Esophagus (tissue), 2 donors: ENCODE results near the gene FBXW12. TPM values are rescaled to one million over a fixed set of nuclear protein-coding genes. Genes with fewer than 3 reads are reported as not detected.

Experiments used
- H3K27ac ChIP-seq, 2 donors: one replicate each; pipeline ENCODE4 v1.5.1; 2013; ENCODE audit warnings: low read depth in 2 of 2, mild to moderate bottlenecking in 2 of 2, inconsistent platforms in 1 of 2, low read length in 1 of 2, moderate library complexity in 1 of 2
- H3K27me3 ChIP-seq, 2 donors: one replicate each; pipeline ENCODE4 v1.6.1; 2013; ENCODE audit warnings: low read length in 2 of 2, control low read depth in 1 of 2, mild to moderate bottlenecking in 1 of 2; ENCODE audit not compliant: insufficient read depth in 2 of 2, control insufficient read depth in 1 of 2
- H3K36me3 ChIP-seq, 2 donors: one replicate each; pipeline ENCODE4 v1.6.1; 2013; ENCODE audit warnings: low read length in 1 of 2; ENCODE audit not compliant: control insufficient read depth in 2 of 2, insufficient read depth in 2 of 2
- H3K4me1 ChIP-seq, 2 donors: one replicate each; pipeline ENCODE4 v1.6.1; 2013; ENCODE audit warnings: low read length in 1 of 2; ENCODE audit not compliant: control insufficient read depth in 2 of 2, insufficient read depth in 2 of 2
- H3K4me3 ChIP-seq, 2 donors: one replicate each; pipeline ENCODE4 v1.5.1; 2013; ENCODE audit warnings: low read length in 2 of 2, mild to moderate bottlenecking in 2 of 2, low read depth in 1 of 2, moderate library complexity in 1 of 2
- H3K9me3 ChIP-seq, 2 donors: one replicate each; pipeline ENCODE4 v1.6.1; 2013; ENCODE audit warnings: mild to moderate bottlenecking in 2 of 2, low read depth in 1 of 2, low read length in 1 of 2, moderate library complexity in 1 of 2; ENCODE audit not compliant: control insufficient read depth in 2 of 2, insufficient read depth in 1 of 2
- WGBS, 2 donors: extraction: QIAGEN DNeasy Blood & Tissue Kit; methylation state at CpG; one replicate each; pipeline ENCODE4 v1.1.7; 2013; 5-methylcytosine and 5-hydroxymethylcytosine counted together
- polyA plus RNA-seq, 2 donors: library from polyadenylated mRNA; stranded (reverse); fragments of 200-250 nt; gene quantifications; one replicate each; pipeline ENCODE4 v1.2.3, GENCODE V29; 2013
- donor health status: healthy with polysubstance abuse.
- donor health status: Bipolar disorder and iron deficiency.

FBXW12 gene
- polyA plus RNA-seq, 2 donors = 0.08 TPM; not detected in 1

DNA sequence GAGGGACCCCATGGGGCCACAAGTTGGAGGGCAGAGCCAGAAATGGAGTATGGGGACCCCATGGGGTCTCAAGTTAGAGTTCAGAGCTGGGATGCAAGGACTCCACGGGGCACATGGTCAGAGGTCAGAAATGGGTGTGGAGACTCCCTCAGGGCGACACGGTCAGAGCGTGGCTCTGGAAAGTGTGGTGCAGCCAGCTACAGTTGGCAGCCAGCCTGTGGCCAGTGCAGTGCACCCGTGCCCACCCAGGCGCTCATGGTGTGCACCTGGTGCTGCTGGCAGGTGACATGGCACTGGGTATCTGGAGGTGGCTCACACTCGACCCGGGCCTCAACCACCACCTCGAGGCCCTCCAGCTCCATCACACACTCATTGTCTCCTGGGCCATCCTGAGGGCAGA is 46.6 kb downstream of the FBXW12 start:
- H3K36me3 ChIP-seq = peaks cover 11 to 82% of the 10 kb centered on the region in 2 donors
- no peak overlapping the region for H3K27ac ChIP-seq
- WGBS, 2 donors = 75 to 83% methylated on average over 9 of the region's 9 CpGs
- H3K9me3 ChIP-seq = peaks cover 0 to 2% of the 10 kb centered on the region in 2 donors
- H3K4me1 ChIP-seq = peaks cover 5 to 29% of the 10 kb centered on the region in 2 donors
- no peak overlapping the region for H3K4me3 ChIP-seq
- H3K27me3 ChIP-seq = no peaks in the 10 kb centered on the region

DNA sequence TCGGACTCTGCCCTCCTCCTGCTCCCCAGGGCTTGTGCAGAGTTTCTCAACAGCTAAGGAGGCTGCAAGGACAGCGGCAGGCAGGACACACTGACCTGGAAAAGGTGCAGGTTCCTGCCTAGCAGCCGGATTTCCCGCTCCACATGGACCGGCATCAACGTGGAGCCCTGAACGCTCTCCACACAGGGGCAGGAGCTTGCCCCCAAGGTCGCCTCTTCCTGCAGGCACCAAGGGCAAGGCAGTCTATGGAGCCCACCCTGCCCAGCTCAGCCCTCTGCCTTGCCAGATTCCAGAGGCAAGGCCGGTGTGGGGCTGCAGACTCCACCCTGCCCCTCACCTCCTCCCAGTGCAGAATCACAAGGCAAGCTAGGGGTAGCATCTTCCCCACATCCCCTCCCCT is 47.1 kb downstream of the FBXW12 start:
- H3K9me3 ChIP-seq = peaks cover 0 to 2% of the 10 kb centered on the region in 2 donors
- H3K4me3 ChIP-seq = no peak overlapping the region
- 85 to 88% methylated on average over 9 of the region's 9 CpGs for WGBS, 2 donors
- peaks cover 11 to 82% of the 10 kb centered on the region in 2 donors for H3K36me3 ChIP-seq
- H3K27me3 ChIP-seq = no peaks in the 10 kb centered on the region
- no peak overlapping the region for H3K27ac ChIP-seq
- H3K4me1 ChIP-seq = peaks cover 4 to 30% of the 10 kb centered on the region in 2 donors

DNA sequence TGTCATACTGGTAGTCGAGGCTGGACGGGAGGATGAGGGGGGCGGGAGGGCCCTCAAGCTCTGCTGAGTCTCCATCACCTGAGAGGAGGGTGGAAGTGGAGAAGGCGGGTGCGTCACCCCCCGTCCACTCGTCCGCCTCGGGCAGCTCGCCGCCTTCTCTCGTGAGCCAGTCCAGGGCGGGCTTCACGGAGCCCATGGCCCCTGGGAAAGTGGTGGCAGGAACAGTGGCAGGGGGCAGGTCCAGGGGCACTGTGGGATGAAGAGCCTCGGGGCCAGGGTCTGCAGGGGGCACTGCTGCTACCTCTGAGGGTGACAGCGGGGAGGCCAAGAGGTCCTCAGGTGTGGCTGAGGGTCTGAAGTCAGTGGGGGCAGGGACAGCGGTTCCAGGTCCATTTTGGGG is 47.6 kb downstream of the FBXW12 start:
- Histone ChIP-seq H3K4me3 (no peak overlapping the region), H3K27ac (no peak overlapping the region), H3K4me1 (peaks cover 6 to 28% of the 10 kb centered on the region in 2 donors), H3K27me3 (no peaks in the 10 kb centered on the region), H3K9me3 (peaks cover 0 to 2% of the 10 kb centered on the region in 2 donors), H3K36me3 (peaks cover 11 to 81% of the 10 kb centered on the region in 2 donors)
- WGBS, 2 donors = 87 to 91% methylated on average over 17 of the region's 17 CpGs

DNA sequence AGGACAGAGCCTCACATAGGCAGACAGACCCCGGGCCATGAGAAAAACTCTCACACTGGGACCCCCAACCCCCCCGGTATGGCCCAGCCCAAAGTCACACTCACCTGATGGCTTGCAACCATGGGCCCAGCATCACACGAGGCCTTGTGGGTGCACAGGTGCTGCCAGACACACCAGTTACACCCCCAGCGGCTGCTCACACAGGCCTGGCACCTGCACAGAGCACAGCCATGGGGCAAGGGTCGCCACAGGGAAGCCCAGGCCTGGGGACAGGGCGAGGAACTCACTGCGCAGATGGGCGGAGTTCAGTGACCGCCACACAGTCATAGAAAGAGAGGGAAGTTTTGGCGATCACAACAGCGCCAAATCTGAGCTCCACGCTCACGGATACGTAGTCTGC is 48.5 kb downstream of the FBXW12 start:
- Histone ChIP-seq H3K4me1 (peaks cover 11 to 36% of the 10 kb centered on the region in 2 donors), H3K4me3 (no peak overlapping the region), H3K9me3 (peaks cover 0 to 2% of the 10 kb centered on the region in 2 donors), H3K27me3 (no peaks in the 10 kb centered on the region), H3K36me3 (peaks cover 9 to 73% of the 10 kb centered on the region in 2 donors), H3K27ac (no peak overlapping the region)
- 84 to 87% methylated on average over 14 of the region's 14 CpGs for WGBS, 2 donors

DNA sequence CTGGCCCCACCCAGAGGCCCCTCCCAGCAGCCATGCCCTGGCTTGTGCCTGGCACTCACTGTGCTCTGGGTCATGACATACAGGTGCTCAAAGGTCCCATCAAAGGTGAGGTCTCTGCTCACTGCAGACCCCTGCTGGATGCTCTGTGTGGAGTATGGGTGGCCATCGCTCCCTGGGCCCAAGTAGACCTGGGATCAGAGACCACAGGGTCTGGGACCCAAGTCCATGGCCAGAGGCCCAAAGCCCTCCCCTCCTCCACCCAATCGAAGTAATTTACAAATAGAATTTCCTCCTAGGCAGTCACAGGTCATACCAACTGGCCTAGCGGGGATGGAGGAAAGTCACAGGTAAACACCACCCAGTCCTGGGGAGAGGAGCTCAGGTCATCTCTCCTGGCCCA is 50.3 kb downstream of the FBXW12 start:
- Histone ChIP-seq H3K27me3 (no peaks in the 10 kb centered on the region), H3K9me3 (peaks cover 0 to 2% of the 10 kb centered on the region in 2 donors), H3K36me3 (peaks cover 0 to 59% of the 10 kb centered on the region in 2 donors), H3K27ac (peak overlapping the region; percentile 31 to 34), H3K4me1 (peaks cover 11 to 50% of the 10 kb centered on the region in 2 donors), H3K4me3 (no peak overlapping the region)
- 66 to 68% methylated on average over 3 of the region's 3 CpGs for WGBS, 2 donors

DNA sequence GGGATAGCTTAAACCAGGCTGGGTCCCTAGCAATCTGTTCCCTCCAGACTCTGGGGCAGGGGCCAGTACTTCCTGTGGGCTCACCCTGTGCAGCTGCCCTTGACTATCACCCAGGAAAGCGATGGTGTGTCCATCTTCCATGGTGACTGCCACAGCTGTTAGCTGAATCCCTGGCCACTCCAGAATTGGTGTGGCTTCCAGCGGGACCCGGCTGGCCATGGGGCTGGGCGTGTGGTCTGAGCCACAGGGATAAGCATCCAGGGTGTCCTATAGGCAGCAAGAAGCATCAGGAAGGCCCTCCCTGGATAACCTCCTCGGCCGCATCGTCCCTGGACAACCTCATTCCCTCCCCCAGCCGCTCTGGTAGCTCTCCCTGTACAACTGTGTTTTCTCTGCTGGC is 50.7 kb downstream of the FBXW12 start:
- Histone ChIP-seq H3K27ac (peak overlapping the region; percentile 31 to 34), H3K4me3 (no peak overlapping the region), H3K36me3 (peaks cover 0 to 55% of the 10 kb centered on the region in 2 donors), H3K9me3 (peaks cover 0 to 2% of the 10 kb centered on the region in 2 donors), H3K27me3 (no peaks in the 10 kb centered on the region), H3K4me1 (peaks cover 11 to 53% of the 10 kb centered on the region in 2 donors)
- 79 to 93% methylated on average over 8 of the region's 8 CpGs for WGBS, 2 donors

DNA sequence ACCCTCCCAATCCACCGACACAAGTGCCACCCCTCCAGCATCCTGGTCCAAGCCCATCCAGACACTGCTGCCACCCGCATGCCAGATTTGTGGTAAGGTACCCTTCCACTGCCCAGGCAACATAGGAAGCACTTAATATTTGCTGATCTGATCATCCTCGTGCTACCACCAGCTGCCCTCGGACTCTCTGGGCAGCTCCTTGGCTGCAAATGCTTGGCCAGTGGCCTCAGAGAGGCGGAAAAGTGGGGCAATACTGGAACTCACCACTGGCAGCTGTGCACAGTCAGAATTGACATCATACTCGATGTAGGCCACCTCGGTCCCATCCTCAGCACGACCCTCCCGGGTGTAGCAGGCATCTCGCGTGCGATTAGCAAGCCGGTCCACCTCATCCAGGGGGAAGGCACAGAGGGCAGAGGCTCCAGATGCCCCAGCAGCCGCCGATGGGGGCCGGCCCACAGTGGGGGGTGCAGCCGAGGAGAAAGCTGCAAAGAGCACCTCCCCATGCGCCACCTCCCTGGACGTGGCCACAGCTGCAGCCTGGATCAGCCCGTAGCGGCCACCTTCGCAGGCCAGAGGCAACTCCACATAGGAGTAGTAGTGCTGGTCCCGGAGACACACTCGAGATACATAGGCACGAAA is 51.3 kb downstream of the FBXW12 start:
- H3K36me3 ChIP-seq = peaks cover 0 to 48% of the 10 kb centered on the region in 2 donors
- peaks cover 11 to 53% of the 10 kb centered on the region in 2 donors for H3K4me1 ChIP-seq
- no peak overlapping the region for H3K27ac ChIP-seq
- no peak overlapping the region for H3K4me3 ChIP-seq
- WGBS, 2 donors = 76 to 82% methylated on average over 25 of the region's 25 CpGs
- no peaks in the 10 kb centered on the region for H3K27me3 ChIP-seq
- H3K9me3 ChIP-seq = no peaks in the 10 kb centered on the region

DNA sequence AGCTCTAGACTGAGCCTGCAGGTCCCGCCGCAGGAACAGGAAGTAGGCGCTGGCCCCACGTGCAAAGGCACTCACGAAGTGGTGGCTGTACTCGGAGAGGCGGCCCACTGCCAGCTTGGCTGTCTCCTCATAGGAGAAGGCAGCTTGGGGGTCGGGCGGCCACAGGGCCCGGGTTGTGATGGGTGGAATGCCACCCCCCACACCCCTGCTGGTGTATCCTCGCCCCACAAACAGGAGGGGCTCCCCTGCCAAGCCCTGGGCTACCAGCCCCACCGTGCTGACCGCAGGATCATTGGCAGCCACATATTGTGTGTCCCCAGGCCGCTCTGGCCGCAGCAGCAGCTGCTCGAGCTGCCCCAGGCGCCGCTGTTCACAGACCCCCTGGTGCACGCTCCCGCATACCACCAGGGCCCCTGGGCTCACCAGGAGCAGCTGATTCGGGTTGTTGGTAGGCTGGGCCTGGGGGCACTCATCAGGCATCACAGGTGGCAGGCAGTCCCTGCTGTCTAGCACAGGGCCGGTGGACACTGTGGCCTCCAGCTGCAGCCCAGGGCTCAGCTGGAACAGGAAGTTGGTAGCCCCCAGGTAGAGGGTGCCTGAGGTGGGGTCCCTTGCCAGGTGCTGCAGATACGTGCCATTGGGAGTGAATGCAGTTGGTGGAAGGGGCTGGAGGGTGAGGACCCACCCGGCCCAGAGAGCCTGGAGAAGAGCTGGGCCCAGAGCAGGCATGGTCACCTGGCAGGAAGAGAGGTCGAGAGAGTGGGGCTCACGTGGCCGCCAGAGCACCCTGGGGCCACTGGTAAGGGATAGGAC is 52.1 kb downstream of the FBXW12 start:
- WGBS, 2 donors = 77 to 78% methylated on average over 27 of the region's 27 CpGs
- Histone ChIP-seq H3K27me3 (no peaks in the 10 kb centered on the region), H3K36me3 (peaks cover 0 to 42% of the 10 kb centered on the region in 2 donors), H3K4me3 (no peak overlapping the region), H3K27ac (peak overlapping the region in 1 of 2 donors; percentile 13), H3K9me3 (no peaks in the 10 kb centered on the region), H3K4me1 (peaks cover 11 to 53% of the 10 kb centered on the region in 2 donors)

DNA sequence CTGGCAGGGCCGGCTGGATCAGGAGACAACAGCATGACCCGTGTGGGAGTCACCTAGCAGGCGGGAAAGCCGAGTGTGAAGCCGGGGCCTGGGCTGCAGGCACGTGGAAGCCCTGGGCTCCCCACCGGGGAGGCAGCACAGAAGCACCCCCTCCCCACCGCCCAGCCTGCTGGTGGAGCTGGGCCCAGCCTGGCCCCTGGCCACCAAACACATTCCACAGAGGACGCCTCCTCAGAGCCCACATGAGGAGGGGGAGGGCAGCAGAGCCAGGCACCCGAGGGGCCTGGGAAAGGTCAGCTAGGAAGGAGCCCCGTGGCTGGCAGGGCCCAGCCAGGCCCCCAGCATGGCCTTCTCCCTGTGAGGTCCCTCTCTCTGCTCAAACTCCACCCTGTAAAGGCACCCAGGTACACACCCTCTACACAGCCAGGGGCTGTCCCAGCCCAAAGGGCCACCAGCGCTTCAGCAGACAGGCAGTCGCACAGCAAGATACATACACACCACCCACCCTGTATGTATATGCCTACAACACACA is 53.3 kb downstream of the FBXW12 start:
- Histone ChIP-seq H3K4me1 (peaks cover 15 to 54% of the 10 kb centered on the region in 2 donors), H3K36me3 (peaks cover 0 to 31% of the 10 kb centered on the region in 2 donors), H3K4me3 (no peak overlapping the region), H3K27ac (peak overlapping the region in 1 of 2 donors; percentile 51), H3K27me3 (no peaks in the 10 kb centered on the region), H3K9me3 (no peaks in the 10 kb centered on the region)
- WGBS, 2 donors = 33 to 47% methylated on average over 11 to 13 of the region's 13 CpGs
